Uterine smooth muscle cell (primary cell): ENCODE measurements around the gene FBXW2. TPM values are rescaled to one million over a fixed set of nuclear protein-coding genes. Genes with fewer than 3 reads are reported as not detected.

Experiments
- total RNA-seq: library from RNA; depleted of rRNA; stranded (reverse); fragments of >200 nt; gene quantifications from 2 replicates; pipeline ENCODE4 v1.2.3, GENCODE V29; 2014

The FBXW2 gene, protein sequence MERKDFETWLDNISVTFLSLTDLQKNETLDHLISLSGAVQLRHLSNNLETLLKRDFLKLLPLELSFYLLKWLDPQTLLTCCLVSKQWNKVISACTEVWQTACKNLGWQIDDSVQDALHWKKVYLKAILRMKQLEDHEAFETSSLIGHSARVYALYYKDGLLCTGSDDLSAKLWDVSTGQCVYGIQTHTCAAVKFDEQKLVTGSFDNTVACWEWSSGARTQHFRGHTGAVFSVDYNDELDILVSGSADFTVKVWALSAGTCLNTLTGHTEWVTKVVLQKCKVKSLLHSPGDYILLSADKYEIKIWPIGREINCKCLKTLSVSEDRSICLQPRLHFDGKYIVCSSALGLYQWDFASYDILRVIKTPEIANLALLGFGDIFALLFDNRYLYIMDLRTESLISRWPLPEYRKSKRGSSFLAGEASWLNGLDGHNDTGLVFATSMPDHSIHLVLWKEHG
- 32.8 and 36.2 TPM in 2 replicates for total RNA-seq

GRCh38 chr9:120792898-120793765 is at the start of gene FBXW2:
TSS of gene FBXW2 (minus strand) at chr9:120793416. CDS start at chr9:120788258, 5,158 bp downstream.

DNA sequence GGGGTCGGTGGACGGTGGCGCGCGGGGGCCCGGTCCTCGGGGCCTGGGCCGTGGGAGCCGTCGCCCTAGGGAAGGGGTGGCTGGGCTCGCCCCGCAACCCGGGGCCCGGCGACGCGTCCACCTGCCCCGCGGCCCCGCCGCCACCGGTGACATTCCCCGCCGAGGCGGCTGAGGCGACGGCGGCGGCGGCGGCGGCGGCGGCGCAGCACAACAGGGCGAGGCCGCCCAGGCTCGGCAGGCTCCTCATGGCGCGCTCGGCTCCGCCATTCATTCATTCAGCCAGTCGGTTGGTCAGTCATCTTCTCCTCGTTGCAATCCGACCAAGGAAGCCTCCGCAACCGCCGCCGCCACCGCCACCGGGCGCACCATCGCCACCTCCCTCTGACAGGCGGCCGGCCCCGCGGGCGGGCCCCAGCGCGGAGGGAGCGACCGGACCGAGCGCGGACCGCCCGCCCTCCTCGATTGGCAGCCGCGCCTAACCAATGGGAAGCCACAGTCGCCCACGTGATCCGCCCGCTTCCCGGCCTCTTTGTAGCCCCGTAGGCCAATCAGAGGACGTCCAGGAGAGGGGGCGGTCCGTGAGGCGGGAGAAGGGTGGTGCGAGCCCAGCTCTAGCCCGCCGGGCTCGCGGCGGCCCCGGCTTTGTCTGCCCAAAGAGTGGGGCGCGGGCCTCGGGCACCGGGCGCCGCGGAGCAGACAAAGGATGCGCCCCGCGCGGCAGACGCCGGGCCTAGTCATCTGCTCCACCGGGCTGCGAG is 78.9 kb downstream of the FBXW2 start, which contains the start of gene MEGF9:
TSS of gene MEGF9 (minus strand) at position 383 of the 758 bp plus-strand sequence. CDS start at position 271, 112 bp downstream.

Other genes with a start within 250 kb of the FBXW2 start
- 35.2 and 53.7 TPM in 2 replicates for gene CDK5RAP2, start 213.2 kb downstream of the FBXW2 start, total RNA-seq
- 5.1 and 7.9 TPM in 2 replicates for gene MEGF9, start 78.9 kb downstream of the FBXW2 start, total RNA-seq
- gene PSMD5, start 49.5 kb upstream of the FBXW2 start, total RNA-seq, result 30.1 and 32.9 TPM in 2 replicates
- 24.0 and 47.7 TPM in 2 replicates for gene PHF19, start 83.8 kb upstream of the FBXW2 start, total RNA-seq
- gene TRAF1, start 133.4 kb upstream of the FBXW2 start, total RNA-seq, result 0.55 and 0.62 TPM in 2 replicates